Activated naive CD4-positive, alpha-beta T cell (primary cell): ENCODE measurements around the gene ABHD12.

Experiments used
- DNase-seq, 4 experiments: peaks; one replicate each; lab custom pipeline; 2025; lab: John Stamatoyannopoulos, UW

ABHD12 gene

GRCh38 chr20:25306991-25307903 is 83.4 kb downstream of the ABHD12 start:
- DNase-seq, result no peak

DNA sequence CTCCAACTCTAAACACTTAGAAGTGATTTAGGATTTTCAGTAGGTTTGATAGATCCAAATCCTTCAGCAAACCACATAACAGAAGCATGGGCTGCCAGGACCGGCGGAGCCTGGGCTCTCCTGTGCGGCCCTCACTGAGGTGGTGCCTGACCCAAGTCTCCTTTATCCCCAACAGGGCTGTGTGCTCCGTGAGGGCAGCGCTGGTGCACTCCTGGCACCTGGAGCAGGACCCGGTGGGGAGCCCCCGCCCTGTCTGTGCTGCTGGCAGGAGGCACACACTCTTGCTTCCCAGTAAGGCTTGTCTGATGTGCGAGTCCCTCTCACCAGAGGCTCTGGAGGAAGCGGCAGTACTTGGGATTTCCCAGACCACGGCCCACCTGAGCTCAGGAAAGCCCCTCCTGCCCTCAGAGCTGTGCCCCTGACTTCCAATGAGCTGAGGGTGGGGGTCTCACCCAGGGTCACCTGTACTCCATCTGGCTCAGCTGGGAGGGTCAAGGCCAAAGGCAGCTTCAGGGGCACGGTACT is 86.5 kb downstream of the ABHD12 start:
- DNase-seq, result no peak

DNA sequence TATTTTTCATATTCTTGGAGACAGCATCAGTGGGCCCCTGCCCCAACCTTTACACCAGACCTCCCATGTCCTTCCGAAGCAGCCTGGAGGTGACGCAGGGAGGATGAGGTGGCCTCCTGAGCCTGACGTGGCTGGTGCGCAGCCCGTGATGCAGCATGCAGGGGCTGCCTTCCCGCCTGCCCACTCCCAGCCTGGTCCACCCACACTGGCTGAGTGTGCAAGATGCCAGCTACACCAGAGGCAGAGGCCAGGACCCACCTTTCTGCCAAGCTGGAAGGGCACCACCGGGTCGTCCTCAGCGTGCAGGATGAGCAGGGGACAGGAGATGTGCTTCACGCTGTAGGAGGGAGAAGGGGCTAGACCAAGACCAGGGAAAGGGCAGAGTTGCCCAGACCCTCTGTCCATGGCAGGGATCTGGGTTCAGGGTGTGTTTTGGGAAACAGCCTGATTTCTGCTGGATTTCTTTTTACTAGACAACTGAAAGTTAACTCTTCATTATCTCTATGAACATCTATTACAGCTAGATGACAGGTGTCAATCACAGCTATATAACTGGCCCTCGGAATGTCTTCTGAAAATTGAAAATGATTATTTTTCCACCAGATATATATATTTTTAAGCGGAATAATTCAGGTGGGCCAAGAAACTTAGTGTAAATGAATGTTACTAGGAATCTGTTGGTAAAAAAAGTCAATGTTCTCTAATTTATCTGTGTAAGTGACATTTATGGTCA is 87.2 kb downstream of the ABHD12 start:
- no peak for DNase-seq

- DNase-seq, result no peak
Observed at GRCh38 chr20:25302596-25302995, 88.0 kb downstream of the ABHD12 start.

- DNase-seq, result no peak
Observed at GRCh38 chr20:25301357-25301920, 89.2 kb downstream of the ABHD12 start.

GRCh38 chr20:25300496-25301170 is 90.0 kb downstream of the ABHD12 start:
- no peak for DNase-seq

- DNase-seq, result no peak
Observed at GRCh38 chr20:25299806-25300205, 90.8 kb downstream of the ABHD12 start.

- no peak for DNase-seq
Observed at GRCh38 chr20:25297141-25297905, 93.3 kb downstream of the ABHD12 start.

DNA sequence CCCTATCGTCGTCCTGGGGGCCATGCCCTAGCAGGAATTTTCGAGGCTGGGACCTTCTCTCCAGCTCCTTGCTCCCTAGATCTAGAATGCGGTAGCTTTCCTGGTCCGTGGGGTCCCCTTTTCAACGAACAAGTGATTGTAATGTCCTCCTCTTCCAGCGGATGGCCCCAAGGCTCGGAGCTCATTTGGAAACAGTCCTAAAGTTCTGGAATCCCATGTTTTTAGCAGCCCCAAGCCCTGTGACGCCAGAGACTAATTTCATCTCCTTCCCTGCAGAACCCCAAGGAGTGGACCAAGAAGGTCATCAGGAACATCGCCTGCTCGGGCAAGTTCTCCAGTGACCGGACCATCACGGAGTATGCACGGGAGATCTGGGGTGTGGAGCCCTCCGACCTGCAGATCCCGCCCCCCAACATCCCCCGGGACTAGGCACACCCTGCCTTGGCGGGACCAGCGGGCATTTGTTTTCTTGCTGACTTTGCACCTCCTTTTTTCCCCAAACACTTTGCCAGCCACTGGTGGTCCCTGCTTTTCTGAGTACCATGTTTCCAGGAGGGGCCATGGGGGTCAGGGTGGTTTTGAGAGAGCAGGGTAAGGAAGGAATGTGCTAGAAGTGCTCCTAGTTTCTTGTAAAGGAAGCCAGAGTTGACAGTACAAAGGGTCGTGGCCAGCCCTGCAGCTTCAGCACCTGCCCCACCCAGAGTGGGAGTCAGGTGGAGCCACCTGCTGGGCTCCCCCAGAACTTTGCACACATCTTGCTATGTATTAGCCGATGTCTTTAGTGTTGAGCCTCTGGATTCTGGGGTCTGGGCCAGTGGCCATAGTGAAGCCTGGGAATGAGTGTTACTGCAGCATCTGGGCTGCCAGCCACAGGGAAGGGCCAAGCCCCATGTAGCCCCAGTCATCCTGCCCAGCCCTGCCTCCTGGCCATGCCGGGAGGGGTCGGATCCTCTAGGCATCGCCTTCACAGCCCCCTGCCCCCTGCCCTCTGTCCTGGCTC is 94.2 kb downstream of the ABHD12 start:
- no peak for DNase-seq

GRCh38 chr20:25295386-25296093 is 95.1 kb downstream of the ABHD12 start:
- no peak for DNase-seq

GRCh38 chr20:25294459-25295385 is 95.9 kb downstream of the ABHD12 start:
- peak in 3 of 4 experiments; percentile 14 to 59 (median 44) for DNase-seq

- DNase-seq, result no peak
Observed at GRCh38 chr20:25293910-25294458, 96.7 kb downstream of the ABHD12 start.

DNA sequence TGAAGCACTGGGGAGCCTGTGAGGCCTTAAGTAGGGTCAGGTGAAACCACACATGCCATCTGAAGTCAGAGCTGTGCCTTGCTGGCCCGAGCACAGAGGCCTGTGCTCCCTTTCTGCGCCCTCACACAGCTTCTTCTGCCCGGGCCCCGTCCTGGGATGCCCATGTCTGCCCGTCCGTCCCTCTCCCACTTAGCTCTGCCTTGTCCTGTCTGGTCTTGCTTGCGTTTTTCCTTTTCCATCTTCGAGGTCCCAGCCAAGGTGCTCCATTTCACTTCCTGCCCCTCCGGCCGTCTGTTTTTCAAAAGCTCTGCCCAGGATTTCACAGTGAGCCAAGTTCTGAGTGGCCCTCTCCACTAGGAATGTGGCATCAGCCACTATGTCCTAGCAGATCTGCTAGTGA is 97.1 kb downstream of the ABHD12 start:
- no peak for DNase-seq

DNA sequence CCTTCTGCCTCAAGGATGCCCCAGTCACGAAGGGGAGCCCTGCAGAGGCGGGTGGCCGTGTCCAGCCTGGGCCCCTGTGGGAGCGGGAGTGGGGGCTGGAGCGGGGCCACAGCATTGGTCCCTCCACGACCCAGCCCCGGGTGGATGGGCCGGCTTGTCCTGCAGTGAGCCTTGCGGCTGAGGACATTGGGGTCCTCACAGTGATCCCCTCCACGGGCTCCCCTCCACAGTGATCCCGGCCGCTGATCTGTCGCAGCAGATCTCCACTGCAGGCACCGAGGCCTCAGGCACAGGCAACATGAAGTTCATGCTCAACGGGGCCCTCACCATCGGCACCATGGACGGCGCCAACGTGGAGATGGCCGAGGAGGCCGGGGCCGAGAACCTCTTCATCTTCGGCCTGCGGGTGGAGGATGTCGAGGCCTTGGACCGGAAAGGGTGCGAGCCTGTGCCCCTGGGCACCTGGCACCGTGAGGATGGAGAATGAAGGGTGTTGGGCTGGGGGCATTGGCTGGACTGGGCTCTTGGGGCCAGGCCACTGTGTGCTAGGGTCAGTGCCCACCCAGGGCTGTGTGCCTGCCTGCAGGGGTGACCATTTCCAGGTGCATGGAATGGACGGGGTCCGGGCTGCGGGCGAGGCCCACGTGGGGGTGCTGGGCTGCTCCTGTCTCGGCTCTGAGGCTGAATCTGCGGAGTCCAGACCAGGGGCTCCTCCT is 98.3 kb downstream of the ABHD12 start:
- no peak for DNase-seq

DNA sequence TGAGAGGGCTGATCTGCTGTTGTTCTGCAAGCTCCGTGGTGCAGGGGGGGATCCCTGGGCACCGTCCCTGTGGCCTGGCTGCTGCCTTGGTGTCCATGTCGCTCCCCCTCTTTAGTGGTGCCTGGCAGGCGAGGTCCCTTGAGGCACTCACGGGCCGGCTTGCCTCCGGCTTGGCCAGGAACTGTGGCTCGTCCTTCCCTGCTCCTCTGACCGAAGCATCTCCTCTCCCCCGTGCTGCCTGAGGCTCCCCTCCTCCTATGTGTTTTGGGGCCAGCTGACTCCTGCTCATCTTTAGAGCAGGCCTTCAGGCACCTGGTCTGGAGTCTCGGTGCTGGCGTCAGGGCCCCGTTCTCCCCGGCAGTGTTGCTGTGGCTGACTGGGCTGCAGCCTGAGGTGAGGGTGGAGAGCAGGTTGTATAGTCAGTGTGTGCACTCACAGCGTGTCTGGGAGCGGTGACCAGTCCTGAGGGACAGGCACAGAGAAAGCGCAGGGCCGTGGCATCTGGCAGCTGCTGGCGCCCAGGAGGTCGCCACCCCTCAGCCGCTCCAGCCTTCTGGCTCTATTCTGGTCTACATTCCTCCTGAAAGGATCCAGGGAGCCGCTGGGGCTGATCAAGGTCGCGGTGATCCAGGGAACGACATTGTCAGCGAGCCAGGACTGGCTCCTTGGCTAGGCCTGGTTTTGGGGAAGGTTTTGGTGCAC is 99.1 kb downstream of the ABHD12 start:
- no peak for DNase-seq

GRCh38 chr20:25290646-25291431 is 99.8 kb downstream of the ABHD12 start:
- DNase-seq, result no peak
